GM19467 (cell line): Measurements from ENCODE around the gene SCGB1D4.
"Not testable (repeated sequence)": the region's sequence is repeated elsewhere in the genome, so short reads cannot be mapped to it uniquely, and the experiment has no call there.

Source experiments
- ATAC-seq: cut with Tn5 transposase; IDR thresholded peaks from one replicate; pipeline ENCODE4 v1.9.1; 2021; ENCODE audit warnings: mild to moderate bottlenecking, moderate library complexity; ENCODE audit not compliant: unreplicated experiment

SCGB1D4 gene

GRCh38 chr11:62298975-62299374, at the start of gene SCGB1D4:
SCGB1D4 (minus strand) TSS chr11:62299075; CDS start chr11:62299010, 65 bp downstream.
- no peak for ATAC-seq

GRCh38 chr11:62345861-62346260, 47.0 kb upstream of the SCGB1D4 start:
- no peak for ATAC-seq

GRCh38 chr11:62344210-62344609, 45.3 kb upstream of the SCGB1D4 start:
- no peak for ATAC-seq

- ATAC-seq: not testable (repeated sequence)
These were observed 44.8 kb upstream of the SCGB1D4 start for GRCh38 chr11:62343646-62344190.

GRCh38 chr11:62341588-62341987, 42.7 kb upstream of the SCGB1D4 start:
- ATAC-seq: no peak

GRCh38 chr11:62340269-62340901, 41.5 kb upstream of the SCGB1D4 start:
- no peak for ATAC-seq

GRCh38 chr11:62338218-62338617, 39.3 kb upstream of the SCGB1D4 start:
- no peak for ATAC-seq

GRCh38 chr11:62337303-62338181, 38.7 kb upstream of the SCGB1D4 start, which contains the start of gene ASRGL1:
ASRGL1 (plus strand) TSS chr11:62337448; CDS start chr11:62337978, 530 bp downstream.
- no peak for ATAC-seq

- ATAC-seq: not testable (repeated sequence)
These were observed 38.1 kb upstream of the SCGB1D4 start for GRCh38 chr11:62336949-62337302.

GRCh38 chr11:62333768-62334167, 34.9 kb upstream of the SCGB1D4 start:
- no peak for ATAC-seq

GRCh38 chr11:62331264-62331663, 32.4 kb upstream of the SCGB1D4 start:
- not testable (repeated sequence) for ATAC-seq

GRCh38 chr11:62327541-62327940, 28.7 kb upstream of the SCGB1D4 start:
- ATAC-seq: not testable (repeated sequence)

GRCh38 chr11:62326719-62327118, 27.8 kb upstream of the SCGB1D4 start:
- ATAC-seq: not testable (repeated sequence)

- not testable (repeated sequence) for ATAC-seq
These were observed 26.9 kb upstream of the SCGB1D4 start for GRCh38 chr11:62325781-62326180.

GRCh38 chr11:62324731-62325556, 26.1 kb upstream of the SCGB1D4 start:
- ATAC-seq: no peak

GRCh38 chr11:62322524-62322923, 23.6 kb upstream of the SCGB1D4 start:
- no peak for ATAC-seq

- ATAC-seq: no peak
These were observed 16.6 kb upstream of the SCGB1D4 start for GRCh38 chr11:62315431-62315830.

- ATAC-seq: no peak
These were observed 11.1 kb upstream of the SCGB1D4 start for GRCh38 chr11:62309991-62310390.

GRCh38 chr11:62307950-62308349, 9.1 kb upstream of the SCGB1D4 start:
- no peak for ATAC-seq

- no peak for ATAC-seq
These were observed 7.4 kb upstream of the SCGB1D4 start for GRCh38 chr11:62306227-62306626.

- ATAC-seq: no peak
These were observed 3.4 kb downstream of the SCGB1D4 start for GRCh38 chr11:62295504-62295903.
